Measurements from ENCODE around the gene GPRC5D.
A peak's percentile ranks its signal among the peaks of the same experiment; 100 is the strongest.

Gene GPRC5D

DNA sequence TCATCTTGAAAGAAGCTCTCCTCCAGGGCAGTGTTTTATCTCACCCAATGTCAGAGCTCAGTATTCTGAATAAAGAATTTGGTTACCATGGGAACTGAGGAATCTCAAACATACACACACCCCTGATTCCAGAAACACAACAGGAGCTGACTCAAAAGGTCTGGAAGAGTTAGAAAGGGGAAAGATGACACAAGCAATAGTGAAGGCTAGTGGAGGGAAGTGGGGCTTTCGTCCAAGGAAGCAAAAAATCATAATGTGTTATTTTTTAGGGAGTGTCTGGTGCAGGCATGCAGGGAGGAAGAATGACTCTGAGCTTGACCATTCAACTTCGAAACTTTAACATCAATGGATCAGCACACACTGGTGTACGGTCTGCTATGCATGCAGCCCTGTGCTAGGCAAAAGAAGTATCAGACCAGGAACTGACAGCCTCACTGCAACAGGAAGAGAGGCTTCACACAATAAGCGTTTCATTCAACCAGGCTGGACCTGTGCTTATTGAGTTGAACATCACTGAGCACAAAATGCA, 27.8 kb upstream of the GPRC5D start:
- DNase-seq, result peak; percentile 93

- DNase-seq, result peak; percentile 38
These were observed 27.2 kb upstream of the GPRC5D start for GRCh38 chr12:12979126-12979525.

DNA sequence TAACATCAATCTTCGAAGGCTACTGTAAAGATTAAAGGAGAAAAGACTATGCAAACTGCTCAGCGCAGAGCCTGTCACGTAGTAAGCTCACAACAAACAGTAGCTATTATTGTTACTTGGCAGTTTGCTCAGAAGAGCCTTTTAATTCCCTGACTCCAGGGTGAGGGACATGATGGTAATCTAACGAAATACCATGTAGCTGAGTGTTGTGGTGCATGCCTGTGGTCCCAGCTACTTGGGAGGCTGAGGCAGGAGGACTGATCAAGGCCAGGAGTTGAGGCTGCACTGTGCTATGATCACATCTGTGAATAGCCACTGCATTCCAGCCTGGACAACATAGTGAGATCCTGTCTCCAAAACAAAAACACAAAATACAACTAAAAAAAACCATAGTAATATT, 25.3 kb upstream of the GPRC5D start:
- peak; percentile 9 for DNase-seq

GRCh38 chr12:12976366-12976765, 24.4 kb upstream of the GPRC5D start:
- peak; percentile 90 for DNase-seq

DNA sequence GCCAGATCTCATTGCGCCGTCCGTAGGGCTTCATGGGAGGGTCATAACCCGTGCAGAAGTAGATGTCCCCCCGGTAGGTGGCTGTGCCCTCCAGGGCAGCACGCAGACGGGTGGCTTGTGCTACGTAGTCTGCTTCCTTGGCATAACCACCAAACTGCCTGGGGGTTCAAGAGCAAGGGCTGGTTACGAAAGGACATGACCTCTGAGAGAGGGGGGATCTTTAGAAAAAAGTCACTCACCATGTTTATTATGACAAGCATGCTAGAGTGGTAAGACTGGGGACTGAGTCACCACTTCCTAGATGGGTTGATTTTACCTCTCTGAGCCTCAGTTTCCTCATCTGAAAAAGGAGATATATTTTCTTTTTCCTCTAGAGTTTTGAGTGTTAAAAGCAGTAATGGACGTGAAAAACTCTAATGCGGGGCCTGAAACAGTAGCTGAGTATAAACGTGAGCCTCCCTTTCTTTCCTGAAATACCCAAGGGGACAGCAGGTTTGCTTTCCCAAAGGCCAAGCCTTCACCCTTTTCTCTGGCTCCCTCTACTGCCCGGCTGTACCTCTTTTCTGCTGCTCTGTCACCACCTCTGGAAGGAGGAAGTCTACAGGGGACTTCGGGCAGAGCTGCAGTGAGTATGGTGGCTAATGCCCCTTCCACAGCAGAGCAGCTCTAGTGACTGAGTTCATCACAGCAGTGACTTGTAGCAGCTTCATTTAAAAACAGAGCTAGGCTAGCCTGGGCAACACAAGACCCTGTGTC, 23.5 kb upstream of the GPRC5D start:
- DNase-seq, result peak; percentile 38

GRCh38 chr12:12974211-12974610, 22.2 kb upstream of the GPRC5D start:
- no peak for DNase-seq

DNA sequence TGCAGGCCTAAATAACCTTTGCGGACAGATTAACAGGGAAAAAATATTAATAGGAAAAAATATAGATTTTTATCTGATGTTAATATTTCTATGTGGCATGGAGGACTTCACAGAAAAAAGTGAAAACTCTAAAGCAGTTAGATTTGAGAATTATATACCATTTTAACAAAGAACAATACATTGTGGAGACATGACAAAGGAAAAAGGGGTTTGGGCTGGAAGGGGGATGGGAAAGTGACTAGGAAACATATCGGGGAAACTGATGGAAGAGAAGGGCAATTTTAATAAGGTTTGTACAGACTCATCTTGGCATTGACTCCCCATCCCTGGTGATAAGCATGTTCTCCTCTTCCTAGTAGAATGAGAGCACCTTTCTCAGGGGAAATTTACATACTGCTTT, 21.0 kb upstream of the GPRC5D start:
- no peak for DNase-seq

DNA sequence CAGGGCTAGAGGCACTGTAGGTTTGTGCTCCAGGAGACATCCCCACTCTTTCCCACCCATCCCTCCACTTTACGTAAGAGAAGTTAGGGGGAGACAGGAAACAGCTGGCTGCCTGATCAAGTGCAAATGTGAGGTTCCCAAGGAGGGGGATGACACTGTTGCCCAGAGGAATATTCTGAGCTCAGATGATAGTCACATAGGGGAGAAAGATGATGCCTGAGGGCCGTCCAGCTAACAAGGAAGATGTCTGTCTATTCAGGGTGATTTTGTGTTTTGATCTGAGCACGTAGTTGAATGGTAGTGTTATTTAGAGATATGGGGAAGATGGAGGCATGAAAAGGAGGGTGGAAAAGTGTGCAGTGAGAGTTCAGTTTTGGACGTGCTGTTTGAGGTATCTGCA, 13.9 kb upstream of the GPRC5D start:
- DNase-seq, result no peak

GRCh38 chr12:12964255-12964654, 12.3 kb upstream of the GPRC5D start:
- no peak for DNase-seq

- no peak for DNase-seq
These were observed 8.8 kb upstream of the GPRC5D start for GRCh38 chr12:12960639-12961209.

DNA sequence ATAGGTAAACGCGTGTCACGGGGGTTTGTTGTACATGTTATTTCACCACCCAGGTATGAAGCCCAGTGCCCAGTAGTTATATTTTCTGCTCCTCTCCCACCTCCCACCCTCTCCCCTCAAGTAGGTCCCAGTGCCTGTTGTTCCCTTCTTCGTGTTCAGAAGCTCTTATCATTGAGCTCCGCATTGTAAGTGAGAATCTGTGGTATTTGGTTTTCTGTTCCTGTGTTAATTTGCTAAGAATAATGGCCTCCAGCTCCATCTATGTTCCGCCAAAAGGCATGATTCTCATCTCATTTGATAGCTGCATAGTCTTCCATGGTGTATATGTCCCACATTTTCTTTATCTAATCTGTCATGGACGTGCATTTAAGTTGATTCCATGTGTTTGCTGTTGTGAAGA, 6.9 kb upstream of the GPRC5D start:
- no peak for DNase-seq

- DNase-seq, result no peak
These were observed 3.1 kb upstream of the GPRC5D start for GRCh38 chr12:12954878-12955625.

- peak; percentile 34 for DNase-seq
These were observed 2.4 kb upstream of the GPRC5D start for GRCh38 chr12:12954356-12954755.

DNA sequence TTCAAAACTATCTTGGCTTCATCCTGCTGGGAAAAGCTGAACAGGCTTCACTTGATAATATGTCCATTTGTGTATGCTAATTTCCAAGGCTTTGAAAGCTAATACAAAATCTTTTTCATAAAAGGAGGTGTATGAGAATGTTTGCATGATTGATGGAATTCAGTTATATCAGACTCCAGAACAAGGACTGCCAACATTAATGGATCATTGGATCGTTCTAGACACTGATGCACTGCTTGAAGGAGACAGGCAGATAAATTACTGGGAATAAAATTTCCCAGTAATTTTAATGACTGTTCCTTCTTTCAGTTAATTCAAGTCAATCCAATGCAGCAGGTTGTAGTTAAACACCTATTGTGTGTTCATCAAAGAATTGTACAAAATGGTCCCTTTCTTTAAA, 466 bp downstream of the GPRC5D start:
- DNase-seq, result no peak

DNA sequence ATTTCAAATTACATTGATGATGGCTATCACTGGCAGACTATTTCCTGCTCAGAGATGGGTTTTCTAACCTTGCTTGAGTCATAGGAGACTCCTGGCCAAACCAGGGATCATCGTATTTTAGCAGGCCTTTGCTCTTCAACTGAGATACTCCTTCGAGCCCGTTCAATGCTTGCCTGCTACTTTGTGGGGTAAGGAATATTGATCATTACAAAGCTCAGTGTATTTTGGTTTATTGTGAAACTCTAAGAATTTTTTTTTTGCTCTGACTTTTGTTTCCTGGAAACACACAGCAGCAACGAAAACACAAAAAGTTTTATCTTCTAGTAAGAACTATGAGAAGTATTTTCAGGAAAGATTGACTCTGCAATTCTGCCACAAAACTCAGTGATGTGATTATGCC, 4.1 kb downstream of the GPRC5D start:
- no peak for DNase-seq

- no peak for DNase-seq
These were observed 5.1 kb downstream of the GPRC5D start for GRCh38 chr12:12946686-12947355.

DNA sequence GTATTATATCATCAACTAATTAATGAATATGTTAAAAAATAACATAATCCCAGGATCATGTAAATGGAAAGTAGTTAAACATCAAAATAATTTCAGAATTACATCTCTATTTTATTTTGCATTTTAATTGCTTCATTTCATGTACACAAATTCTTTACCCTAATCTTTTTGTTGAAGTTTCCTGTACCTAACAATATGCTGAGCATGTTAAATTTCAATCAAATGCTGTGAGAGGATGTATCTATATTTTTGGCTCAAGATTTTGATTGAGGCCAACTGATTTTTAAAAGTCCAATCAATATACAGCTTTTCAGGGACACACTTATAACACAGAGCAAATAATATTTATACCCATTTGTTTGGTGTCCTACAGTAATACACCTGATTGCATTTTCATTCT, 6.4 kb downstream of the GPRC5D start:
- DNase-seq, result no peak

- DNase-seq, result peak; percentile 27
These were observed 8.2 kb downstream of the GPRC5D start for GRCh38 chr12:12943586-12944260.

GRCh38 chr12:12941450-12942350, 10.3 kb downstream of the GPRC5D start:
- DNase-seq, result no peak

GRCh38 chr12:12939888-12940287, 12.1 kb downstream of the GPRC5D start:
- no peak for DNase-seq

DNA sequence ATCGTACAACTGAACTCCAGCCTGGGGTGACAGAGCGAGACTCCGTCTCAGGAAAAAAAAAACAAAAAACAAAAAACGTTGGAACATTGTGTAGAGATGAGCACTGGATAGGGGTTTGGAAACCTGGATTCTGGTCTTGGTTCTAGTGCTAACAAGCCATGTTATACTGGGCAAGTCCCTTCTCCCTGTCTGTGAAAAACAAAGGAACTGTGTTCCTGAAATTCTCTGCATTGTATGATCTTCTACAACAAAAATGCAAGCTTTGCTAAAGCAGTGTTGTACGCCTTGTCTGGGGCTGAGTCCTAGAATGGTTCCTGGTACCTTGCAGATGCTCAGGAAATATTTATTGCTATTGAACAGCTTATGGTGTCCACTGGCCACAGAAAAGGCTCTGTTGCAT, 13.4 kb downstream of the GPRC5D start:
- DNase-seq, result no peak
